Stimulated activated CD8-positive, alpha-beta memory T cell treated with anti-CD3 and anti-CD28 coated beads, Interleukin-7, amount 100 ng/mL, for 24 hours (primary cell): ENCODE data around the gene API5.
"Not testable (repeated sequence)": the region's sequence is repeated elsewhere in the genome, so short reads cannot be mapped to it uniquely, and the experiment has no call there.

Experiments
- DNase-seq: peaks from one replicate; pipeline ENCODE4 v3.0.0-alpha.2; 2020; ENCODE audit warnings: low read depth

Gene API5

GRCh38 chr11:43311791-43312607 is at the start of gene API5:
TSS of gene API5 (plus strand) at chr11:43311996. CDS start at chr11:43312128, 132 bp downstream.
- peak; percentile 88 for DNase-seq

GRCh38 chr11:43267856-43268580 is 43.8 kb upstream of the API5 start:
- no peak for DNase-seq

- no peak for DNase-seq
Observed at GRCh38 chr11:43268786-43269185, 43.0 kb upstream of the API5 start.

- no peak for DNase-seq
Observed at GRCh38 chr11:43269254-43269918, 42.4 kb upstream of the API5 start.

- DNase-seq, result no peak
Observed at GRCh38 chr11:43270468-43270867, 41.3 kb upstream of the API5 start.

GRCh38 chr11:43278193-43278956 is 33.4 kb upstream of the API5 start:
- no peak for DNase-seq

- peak; percentile 2 for DNase-seq
Observed at GRCh38 chr11:43282607-43283440, 29.0 kb upstream of the API5 start.

- DNase-seq, result no peak
Observed at GRCh38 chr11:43285826-43286225, 26.0 kb upstream of the API5 start.

GRCh38 chr11:43289368-43289767 is 22.4 kb upstream of the API5 start:
- DNase-seq, result no peak

- no peak for DNase-seq
Observed at GRCh38 chr11:43298397-43298796, 13.4 kb upstream of the API5 start.

GRCh38 chr11:43315966-43316365 is 4.2 kb downstream of the API5 start:
- no peak for DNase-seq

GRCh38 chr11:43316451-43316850 is 4.7 kb downstream of the API5 start:
- no peak for DNase-seq

- no peak for DNase-seq
Observed at GRCh38 chr11:43327987-43328386, 16.2 kb downstream of the API5 start.

GRCh38 chr11:43328482-43328881 is 16.7 kb downstream of the API5 start:
- no peak for DNase-seq

- DNase-seq, result no peak
Observed at GRCh38 chr11:43341159-43341558, 29.4 kb downstream of the API5 start.

- DNase-seq, result not testable (repeated sequence)
Observed at GRCh38 chr11:43351426-43351825, 39.6 kb downstream of the API5 start.

- DNase-seq, result no peak
Observed at GRCh38 chr11:43354311-43354710, 42.5 kb downstream of the API5 start.

GRCh38 chr11:43356336-43356735 is 44.5 kb downstream of the API5 start:
- no peak for DNase-seq

- DNase-seq, result no peak
Observed at GRCh38 chr11:43358279-43358800, 46.5 kb downstream of the API5 start.

GRCh38 chr11:43358801-43359421 is 47.1 kb downstream of the API5 start, which contains the start of gene TTC17:
TSS of gene TTC17 (plus strand) at chr11:43358920. CDS start at chr11:43358955, 35 bp downstream.
- peak; percentile 89 for DNase-seq
